ENCODE measurements around the gene NTMT2.

DNA sequence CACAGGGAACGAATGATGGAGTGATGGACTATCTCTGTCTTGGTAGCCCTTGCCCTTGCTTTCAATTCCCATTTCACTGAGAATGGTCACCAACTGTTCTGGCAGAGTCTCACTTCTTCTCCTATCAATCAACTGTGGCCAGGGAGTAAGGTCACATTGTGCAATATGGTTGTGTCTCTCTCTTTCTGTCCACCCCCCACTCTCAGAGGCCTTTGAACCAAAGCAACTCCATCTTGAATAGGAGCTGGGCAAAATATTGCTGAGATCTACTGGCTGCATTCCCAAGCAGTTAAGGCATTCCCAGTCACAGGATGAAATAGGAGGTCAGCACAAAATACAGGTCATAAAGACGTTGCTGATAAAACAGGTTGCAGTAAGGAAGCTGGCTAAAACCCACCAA lies 36.7 kb downstream of the NTMT2 start:
- TF ChIP-seq NFIC (IDR thresholded peaks at IDR 0.05) (no peak), EP300 (IDR thresholded peaks at IDR 0.05; ENCODE audit: borderline replicate concordance) (no peak), TEAD4 (IDR thresholded peaks at IDR 0.05) (no peak), CREB1 (IDR thresholded peaks at IDR 0.05; ENCODE audit: low read depth) (no peak), YY1 (IDR thresholded peaks at IDR 0.05; ENCODE audit: low read depth) (no peak), TAF1 (IDR thresholded peaks at IDR 0.05; ENCODE audit: low read depth) (no peak), RAD21 (IDR thresholded peaks at IDR 0.05; ENCODE audit: low read depth) (no peak), ZBTB7A (IDR thresholded peaks at IDR 0.05; ENCODE audit: low read depth) (no peak), EGR1 (IDR thresholded peaks at IDR 0.05) (no peak), CEBPB (IDR thresholded peaks at IDR 0.05) (no peak), FOXM1 (IDR thresholded peaks at IDR 0.05; ENCODE audit: borderline replicate concordance, low read depth) (no peak), TCF12 (IDR thresholded peaks at IDR 0.05; ENCODE audit: low read depth) (no peak)
- TF ChIP-seq, protein P1, sequence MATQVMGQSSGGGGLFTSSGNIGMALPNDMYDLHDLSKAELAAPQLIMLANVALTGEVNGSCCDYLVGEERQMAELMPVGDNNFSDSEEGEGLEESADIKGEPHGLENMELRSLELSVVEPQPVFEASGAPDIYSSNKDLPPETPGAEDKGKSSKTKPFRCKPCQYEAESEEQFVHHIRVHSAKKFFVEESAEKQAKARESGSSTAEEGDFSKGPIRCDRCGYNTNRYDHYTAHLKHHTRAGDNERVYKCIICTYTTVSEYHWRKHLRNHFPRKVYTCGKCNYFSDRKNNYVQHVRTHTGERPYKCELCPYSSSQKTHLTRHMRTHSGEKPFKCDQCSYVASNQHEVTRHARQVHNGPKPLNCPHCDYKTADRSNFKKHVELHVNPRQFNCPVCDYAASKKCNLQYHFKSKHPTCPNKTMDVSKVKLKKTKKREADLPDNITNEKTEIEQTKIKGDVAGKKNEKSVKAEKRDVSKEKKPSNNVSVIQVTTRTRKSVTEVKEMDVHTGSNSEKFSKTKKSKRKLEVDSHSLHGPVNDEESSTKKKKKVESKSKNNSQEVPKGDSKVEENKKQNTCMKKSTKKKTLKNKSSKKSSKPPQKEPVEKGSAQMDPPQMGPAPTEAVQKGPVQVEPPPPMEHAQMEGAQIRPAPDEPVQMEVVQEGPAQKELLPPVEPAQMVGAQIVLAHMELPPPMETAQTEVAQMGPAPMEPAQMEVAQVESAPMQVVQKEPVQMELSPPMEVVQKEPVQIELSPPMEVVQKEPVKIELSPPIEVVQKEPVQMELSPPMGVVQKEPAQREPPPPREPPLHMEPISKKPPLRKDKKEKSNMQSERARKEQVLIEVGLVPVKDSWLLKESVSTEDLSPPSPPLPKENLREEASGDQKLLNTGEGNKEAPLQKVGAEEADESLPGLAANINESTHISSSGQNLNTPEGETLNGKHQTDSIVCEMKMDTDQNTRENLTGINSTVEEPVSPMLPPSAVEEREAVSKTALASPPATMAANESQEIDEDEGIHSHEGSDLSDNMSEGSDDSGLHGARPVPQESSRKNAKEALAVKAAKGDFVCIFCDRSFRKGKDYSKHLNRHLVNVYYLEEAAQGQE (IDR thresholded peaks at IDR 0.05; ENCODE audit: low read depth) = no peak
- TF ChIP-seq, protein P2, sequence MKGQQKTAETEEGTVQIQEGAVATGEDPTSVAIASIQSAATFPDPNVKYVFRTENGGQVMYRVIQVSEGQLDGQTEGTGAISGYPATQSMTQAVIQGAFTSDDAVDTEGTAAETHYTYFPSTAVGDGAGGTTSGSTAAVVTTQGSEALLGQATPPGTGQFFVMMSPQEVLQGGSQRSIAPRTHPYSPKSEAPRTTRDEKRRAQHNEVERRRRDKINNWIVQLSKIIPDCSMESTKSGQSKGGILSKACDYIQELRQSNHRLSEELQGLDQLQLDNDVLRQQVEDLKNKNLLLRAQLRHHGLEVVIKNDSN (IDR thresholded peaks at IDR 0.05) = no peak
